Testis (tissue), 3 donors: Measurements from ENCODE around the gene ATP11A. TPM values are rescaled to one million over a fixed set of nuclear protein-coding genes. Genes with fewer than 3 reads are reported as not detected.
"Not testable (repeated sequence)": the region's sequence is repeated elsewhere in the genome, so short reads cannot be mapped to it uniquely, and the experiment has no call there.

Source experiments
- DNase-seq: peaks from one replicate; pipeline ENCODE4 v3.0.0-alpha.2; 2019
- H3K27ac ChIP-seq, 2 donors: fragments of 200-600 bp; sonication (generic); one replicate each; pipeline ENCODE4 v1.5.1; 2019
- H3K27me3 ChIP-seq: fragments of 200-600 bp; sonication (generic); one replicate; pipeline ENCODE4 v1.5.1; 2019
- H3K36me3 ChIP-seq: fragments of 200-600 bp; sonication (generic); one replicate; pipeline ENCODE4 v1.5.1; 2017; ENCODE audit warnings: low read depth; ENCODE audit errors: missing control alignments
- H3K4me1 ChIP-seq: fragments of 200-600 bp; sonication (generic); one replicate; pipeline ENCODE4 v1.5.1; 2019
- H3K4me3 ChIP-seq, 2 donors: fragments of 200-600 bp; sonication (generic); one replicate each; pipeline ENCODE4 v1.5.1; 2017 to 2019
- H3K9me3 ChIP-seq: fragments of 200-600 bp; sonication (generic); one replicate; pipeline ENCODE4 v1.5.1; 2017
- POLR2A ChIP-seq: fragments of 450-650 bp; IDR thresholded peaks from one replicate; pipeline ENCODE4 v1.6.1; 2017; ENCODE audit warnings: antibody characterized with exemption, mild to moderate bottlenecking, moderate library complexity
- WGBS, 2 donors: methylation state at CpG; one replicate each; pipeline ENCODE4 v1.1.5; 2018; 5-methylcytosine and 5-hydroxymethylcytosine counted together
- intact Hi-C: fragments of 100-400 bp; cut with DNase I; formaldehyde crosslinking; loops from one replicate; pipeline ENCODE4 v1.15.1; 2023; ENCODE audit warnings: low total_unique reads
- polyA plus RNA-seq: library from polyadenylated mRNA; stranded (reverse); fragments of 350-450 nt; fragmentation: Illumina TruSeq; extraction: RNeasy Lipid Tissue Mini Kit (QIAGEN cat#74804); gene quantifications from one replicate; pipeline ENCODE4 v1.2.3, GENCODE V29; 2014; ENCODE audit warnings: low read depth, low replicate concordance; ENCODE audit not compliant: insufficient read depth
- total RNA-seq, 2 donors: library from RNA; depleted of rRNA; stranded (reverse); fragments of >200 nt; gene quantifications; one replicate each; pipeline ENCODE4 v1.2.3, GENCODE V29; 2016
- TF ChIP-seq, protein P1 (sequence below), 3 experiments: fragments of 450-650 bp in 2 of 3; fragments of 200-600 bp in 1 of 3; sonication (generic) in 1 of 3; IDR thresholded peaks; one replicate each; pipeline ENCODE4 v1.5.1; 2016 to 2019; ENCODE audit warnings: antibody characterized with exemption in 3 of 3, mild to moderate bottlenecking in 2 of 3, moderate library complexity in 1 of 3

ATP11A gene
- total and polyA plus RNA-seq, 3 donors from 2014 or later: 34.4 to 122 (median 112) TPM

DNA sequence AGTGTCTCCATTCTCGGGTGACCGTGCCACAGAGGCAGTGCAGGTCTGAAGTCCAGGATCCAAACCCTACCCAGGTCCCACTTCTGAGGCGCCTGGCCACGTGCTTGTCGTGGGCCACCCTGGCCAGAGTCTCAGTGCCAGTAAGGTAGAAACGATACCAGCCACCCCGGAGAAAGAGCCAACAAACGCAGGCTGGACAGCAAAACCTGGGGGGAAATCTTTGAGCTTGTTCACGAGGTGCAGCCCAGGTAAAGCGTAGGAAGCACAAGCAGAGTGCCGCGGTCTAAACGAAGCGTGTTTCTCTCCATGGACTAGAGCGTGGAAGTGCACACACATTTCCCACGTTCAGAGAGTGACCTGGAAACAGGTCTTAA lies 95.6 kb downstream of the ATP11A start:
- Histone ChIP-seq H3K4me3 (no peak overlapping the region), H3K27me3 (no peaks in the 10 kb centered on the region), H3K4me1 (peaks cover 26% of the 10 kb centered on the region), H3K9me3 (no peaks in the 10 kb centered on the region), H3K36me3 (no peaks in the 10 kb centered on the region), H3K27ac (no peak overlapping the region)
- intact Hi-C loops: no loop called here
- WGBS, 2 donors: 95 to 96% methylated on average over 16 of the region's 16 CpGs
- TF ChIP-seq, protein P1, sequence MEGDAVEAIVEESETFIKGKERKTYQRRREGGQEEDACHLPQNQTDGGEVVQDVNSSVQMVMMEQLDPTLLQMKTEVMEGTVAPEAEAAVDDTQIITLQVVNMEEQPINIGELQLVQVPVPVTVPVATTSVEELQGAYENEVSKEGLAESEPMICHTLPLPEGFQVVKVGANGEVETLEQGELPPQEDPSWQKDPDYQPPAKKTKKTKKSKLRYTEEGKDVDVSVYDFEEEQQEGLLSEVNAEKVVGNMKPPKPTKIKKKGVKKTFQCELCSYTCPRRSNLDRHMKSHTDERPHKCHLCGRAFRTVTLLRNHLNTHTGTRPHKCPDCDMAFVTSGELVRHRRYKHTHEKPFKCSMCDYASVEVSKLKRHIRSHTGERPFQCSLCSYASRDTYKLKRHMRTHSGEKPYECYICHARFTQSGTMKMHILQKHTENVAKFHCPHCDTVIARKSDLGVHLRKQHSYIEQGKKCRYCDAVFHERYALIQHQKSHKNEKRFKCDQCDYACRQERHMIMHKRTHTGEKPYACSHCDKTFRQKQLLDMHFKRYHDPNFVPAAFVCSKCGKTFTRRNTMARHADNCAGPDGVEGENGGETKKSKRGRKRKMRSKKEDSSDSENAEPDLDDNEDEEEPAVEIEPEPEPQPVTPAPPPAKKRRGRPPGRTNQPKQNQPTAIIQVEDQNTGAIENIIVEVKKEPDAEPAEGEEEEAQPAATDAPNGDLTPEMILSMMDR (IDR thresholded peaks at IDR 0.05): no peak
- no peak for TF ChIP-seq POLR2A
- no peak for DNase-seq

DNA sequence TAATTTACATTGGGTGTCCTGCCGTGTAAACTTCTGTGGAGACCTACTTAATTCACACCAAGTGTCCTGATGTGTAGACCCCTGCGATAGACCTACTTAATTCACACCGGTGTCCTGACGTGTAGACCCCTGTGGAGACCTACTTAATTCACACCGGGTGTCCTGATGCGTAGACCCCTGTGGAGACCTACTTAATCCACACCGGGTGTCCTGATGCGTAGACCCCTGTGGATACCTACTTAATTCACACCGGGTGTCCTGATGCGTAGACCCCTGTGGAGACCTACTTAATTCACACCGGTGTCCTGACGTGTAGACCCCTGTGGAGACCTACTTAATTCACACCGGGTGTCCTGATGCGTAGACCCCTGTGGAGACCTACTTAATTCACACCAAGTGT lies 97.0 kb downstream of the ATP11A start:
- DNase-seq, H3K9me3 ChIP-seq, intact Hi-C loops, H3K27me3 ChIP-seq, H3K4me3 ChIP-seq, H3K36me3 ChIP-seq, H3K27ac ChIP-seq: not testable (repeated sequence)
- WGBS, 2 donors: 94 to 97% methylated on average over 10 to 14 of the region's 14 CpGs
- H3K4me1 ChIP-seq: peaks cover 22% of the 10 kb centered on the region

DNA sequence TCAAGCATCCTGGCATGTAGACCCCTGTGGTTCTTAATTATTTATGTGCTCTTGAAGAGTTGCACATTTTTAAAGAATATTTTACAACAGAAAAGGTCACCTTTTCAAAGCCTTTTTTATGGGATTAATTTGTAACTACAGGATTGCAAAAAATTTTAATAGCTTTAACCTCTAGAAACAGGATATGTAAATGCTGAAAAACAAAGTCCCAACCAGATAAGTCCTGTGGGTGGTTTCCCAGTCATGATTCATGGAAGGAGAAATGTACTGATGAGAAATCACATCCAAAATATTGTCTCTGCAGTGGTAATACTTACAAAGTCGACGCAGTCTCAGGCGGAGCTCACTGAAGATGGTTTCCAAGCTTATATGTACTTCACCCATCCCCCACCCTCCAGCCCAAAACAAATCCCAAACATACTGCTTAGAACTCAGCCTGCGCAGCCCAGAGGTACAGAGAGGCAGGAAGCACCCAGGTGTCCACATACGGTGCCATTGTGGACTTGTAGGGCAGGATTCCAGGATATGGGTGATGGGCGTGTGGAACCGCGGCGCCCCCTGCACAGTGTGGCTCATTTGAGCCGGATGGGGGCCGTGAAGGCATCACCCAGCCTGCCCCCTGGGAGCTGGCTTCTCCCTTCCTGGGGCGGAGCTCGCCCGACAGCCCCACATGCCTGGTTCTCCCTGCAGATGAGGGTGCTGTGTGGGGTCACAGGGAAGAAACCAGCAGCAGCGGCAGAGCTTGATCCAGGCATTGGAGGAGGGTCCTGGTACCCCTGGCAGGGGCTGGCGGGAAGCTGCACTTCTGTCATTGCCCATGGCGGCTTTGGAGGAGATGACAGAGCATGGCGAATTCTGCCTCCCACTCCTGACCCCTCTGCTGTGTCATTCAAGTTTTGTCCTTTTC lies 101.2 kb downstream of the ATP11A start:
- 87 to 93% methylated on average over 6 to 18 of the region's 18 CpGs for WGBS, 2 donors
- DNase-seq: no peak
- H3K27ac ChIP-seq: no peak overlapping the region
- no peaks in the 10 kb centered on the region for H3K4me1 ChIP-seq
- intact Hi-C loops: no loop called here
- TF ChIP-seq POLR2A: no peak
- TF ChIP-seq, protein P1 (IDR thresholded peaks at IDR 0.05): no peak
- H3K27me3 ChIP-seq: no peaks in the 10 kb centered on the region
- no peaks in the 10 kb centered on the region for H3K36me3 ChIP-seq
- H3K9me3 ChIP-seq: no peaks in the 10 kb centered on the region
- no peak overlapping the region for H3K4me3 ChIP-seq

DNA sequence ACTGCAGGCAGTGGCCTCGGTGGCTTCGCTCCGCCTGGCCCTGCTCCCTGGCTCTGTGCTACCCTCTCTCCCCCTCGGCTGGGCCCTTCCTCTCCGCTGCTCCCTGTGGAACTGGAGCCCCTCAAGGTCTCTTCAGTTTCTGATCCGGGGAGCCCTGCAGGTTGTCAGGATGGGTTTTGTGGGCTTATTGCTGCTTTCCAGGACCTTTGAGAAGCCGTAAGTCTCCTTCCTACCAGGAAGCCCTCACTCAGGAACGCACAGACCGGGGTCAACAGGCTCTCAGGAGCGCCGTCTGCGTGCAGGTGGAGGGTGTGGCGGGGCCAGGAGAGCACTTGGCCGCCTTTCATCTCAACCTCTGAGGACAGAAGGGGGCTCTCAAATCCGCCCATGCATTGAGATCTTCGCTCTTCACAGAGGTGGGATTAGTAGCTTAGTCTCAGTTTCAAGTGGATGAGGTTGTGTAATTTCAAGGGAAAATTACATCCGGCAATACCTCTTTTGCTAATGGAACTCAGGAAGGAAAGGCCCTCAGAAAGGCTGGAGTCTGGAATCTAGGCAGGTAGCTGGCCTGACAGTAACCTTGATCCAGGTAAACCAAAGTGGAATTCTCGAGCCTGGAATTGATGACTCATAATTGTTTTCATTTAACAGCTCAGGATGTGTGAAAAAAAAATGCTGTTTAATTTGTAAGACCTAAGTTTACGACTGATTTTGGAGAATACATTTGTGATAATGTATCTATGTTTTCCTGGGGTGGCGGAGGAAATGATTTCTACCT lies 102.0 kb downstream of the ATP11A start:
- Histone ChIP-seq H3K36me3 (no peaks in the 10 kb centered on the region), H3K27ac (no peak overlapping the region), H3K4me3 (no peak overlapping the region), H3K27me3 (no peaks in the 10 kb centered on the region), H3K9me3 (no peaks in the 10 kb centered on the region), H3K4me1 (no peaks in the 10 kb centered on the region)
- WGBS, 2 donors: 87 to 92% methylated on average over 20 of the region's 20 CpGs
- TF ChIP-seq, protein P1 (IDR thresholded peaks at IDR 0.05): no peak
- TF ChIP-seq POLR2A: no peak
- DNase-seq: no peak
- intact Hi-C loops: no loop called here

DNA sequence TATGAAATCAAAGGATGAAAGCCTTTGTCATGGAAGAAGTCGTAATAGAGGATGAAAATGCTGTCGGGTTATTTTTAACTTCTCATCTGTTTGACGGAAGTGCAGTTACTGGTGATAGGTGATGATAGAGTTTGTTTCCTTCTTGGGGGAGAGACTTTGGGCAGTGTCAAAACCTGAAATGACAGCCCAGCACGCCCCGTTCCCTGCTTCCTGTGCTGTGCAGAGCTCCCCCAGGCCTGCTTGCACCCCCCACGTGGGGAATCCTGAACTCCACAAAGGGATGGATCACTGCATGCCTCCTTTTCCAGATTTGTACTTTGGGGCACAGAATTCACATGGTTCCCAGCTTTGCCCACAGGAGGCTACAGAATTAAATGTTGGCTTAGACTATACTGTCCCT lies 102.7 kb downstream of the ATP11A start:
- H3K27ac ChIP-seq: no peak overlapping the region
- intact Hi-C loops: no loop called here
- no peaks in the 10 kb centered on the region for H3K36me3 ChIP-seq
- WGBS, 2 donors: 63 to 79% methylated on average over 6 of the region's 6 CpGs
- no peak overlapping the region for H3K4me3 ChIP-seq
- no peak for DNase-seq
- H3K27me3 ChIP-seq: no peaks in the 10 kb centered on the region
- TF ChIP-seq, protein P1 (IDR thresholded peaks at IDR 0.05): no peak
- no peak for TF ChIP-seq POLR2A
- no peaks in the 10 kb centered on the region for H3K4me1 ChIP-seq
- no peaks in the 10 kb centered on the region for H3K9me3 ChIP-seq
